Epithelial cell of proximal tubule (primary cell): ENCODE data around the gene NSG2. TPM values are rescaled to one million over a fixed set of nuclear protein-coding genes. Genes with fewer than 3 reads are reported as not detected.

ENCODE experiments used
- DNase-seq: peaks from one replicate; pipeline ENCODE4 v3.0.0-alpha.2; 2011; ENCODE audit warnings: low read depth
- H3K4me3 ChIP-seq: 2 replicates; pipeline ENCODE4 v1.5.1; 2011; ENCODE audit warnings: low read depth, mild to moderate bottlenecking, low read length
- total RNA-seq: library from RNA; depleted of rRNA; stranded (reverse); fragments of >200 nt; gene quantifications from 2 replicates; pipeline ENCODE4 v1.2.3, GENCODE V29; 2015
- TF ChIP-seq, protein P1 (sequence below): conservative IDR thresholded peaks from 2 replicates; pipeline ENCODE4 v1.5.1; 2012; ENCODE audit warnings: low read depth, mild to moderate bottlenecking, low read length

NSG2 gene
- total RNA-seq, 1 donor from 2014 or later, result not detected

DNA sequence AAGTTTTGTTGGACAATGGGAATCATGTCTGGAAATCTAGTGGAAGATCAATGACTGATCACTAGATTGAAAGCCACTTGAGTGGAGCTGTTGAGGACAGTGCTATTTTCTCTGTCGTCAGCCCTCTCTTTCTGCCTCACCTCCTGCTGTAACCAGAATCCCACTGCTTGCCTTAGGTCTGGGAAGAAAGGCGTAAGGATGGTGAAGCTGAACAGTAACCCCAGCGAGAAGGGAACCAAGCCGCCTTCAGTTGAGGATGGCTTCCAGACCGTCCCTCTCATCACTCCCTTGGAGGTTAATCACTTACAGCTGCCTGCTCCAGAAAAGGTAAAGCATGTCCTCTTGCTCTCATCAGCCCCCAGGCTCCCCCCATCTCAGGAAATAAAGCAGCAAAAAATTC is 1.1 kb downstream of the NSG2 start:
- no peak for DNase-seq
- TF ChIP-seq, protein P1, sequence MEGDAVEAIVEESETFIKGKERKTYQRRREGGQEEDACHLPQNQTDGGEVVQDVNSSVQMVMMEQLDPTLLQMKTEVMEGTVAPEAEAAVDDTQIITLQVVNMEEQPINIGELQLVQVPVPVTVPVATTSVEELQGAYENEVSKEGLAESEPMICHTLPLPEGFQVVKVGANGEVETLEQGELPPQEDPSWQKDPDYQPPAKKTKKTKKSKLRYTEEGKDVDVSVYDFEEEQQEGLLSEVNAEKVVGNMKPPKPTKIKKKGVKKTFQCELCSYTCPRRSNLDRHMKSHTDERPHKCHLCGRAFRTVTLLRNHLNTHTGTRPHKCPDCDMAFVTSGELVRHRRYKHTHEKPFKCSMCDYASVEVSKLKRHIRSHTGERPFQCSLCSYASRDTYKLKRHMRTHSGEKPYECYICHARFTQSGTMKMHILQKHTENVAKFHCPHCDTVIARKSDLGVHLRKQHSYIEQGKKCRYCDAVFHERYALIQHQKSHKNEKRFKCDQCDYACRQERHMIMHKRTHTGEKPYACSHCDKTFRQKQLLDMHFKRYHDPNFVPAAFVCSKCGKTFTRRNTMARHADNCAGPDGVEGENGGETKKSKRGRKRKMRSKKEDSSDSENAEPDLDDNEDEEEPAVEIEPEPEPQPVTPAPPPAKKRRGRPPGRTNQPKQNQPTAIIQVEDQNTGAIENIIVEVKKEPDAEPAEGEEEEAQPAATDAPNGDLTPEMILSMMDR, result no peak
- H3K4me3 ChIP-seq, result no peak overlapping the region

DNA sequence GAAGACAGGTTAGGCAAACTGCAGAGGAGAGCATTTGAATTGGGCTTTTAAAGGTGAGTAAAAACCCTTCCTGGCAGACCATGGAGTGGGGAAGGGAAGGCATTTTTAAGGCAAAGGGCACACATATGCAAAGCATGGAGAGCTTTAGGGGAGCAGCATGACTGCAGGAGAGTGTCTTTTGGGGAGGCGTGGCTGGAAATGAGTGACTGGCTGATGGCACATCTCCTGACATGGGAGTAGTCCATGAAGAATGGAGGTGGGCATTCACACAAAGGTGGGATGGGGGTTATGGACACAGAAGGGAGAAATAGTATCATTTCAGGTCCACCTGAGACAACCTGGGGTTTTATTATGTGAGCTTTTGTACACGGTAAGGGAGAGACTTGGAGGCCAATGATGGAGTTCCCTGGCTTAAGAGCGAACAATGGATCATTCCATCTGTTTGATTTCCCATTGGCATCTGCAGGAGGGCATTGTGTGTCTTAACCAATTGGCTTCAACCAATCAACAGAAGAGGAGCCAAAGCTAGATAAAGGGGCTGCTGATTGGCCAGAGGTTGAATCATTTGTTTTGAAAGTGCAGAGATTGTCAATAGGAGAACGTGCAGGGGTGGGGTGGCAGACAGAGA is 2.1 kb downstream of the NSG2 start:
- TF ChIP-seq, protein P1, result no peak
- H3K4me3 ChIP-seq, result no peak overlapping the region
- no peak for DNase-seq

DNA sequence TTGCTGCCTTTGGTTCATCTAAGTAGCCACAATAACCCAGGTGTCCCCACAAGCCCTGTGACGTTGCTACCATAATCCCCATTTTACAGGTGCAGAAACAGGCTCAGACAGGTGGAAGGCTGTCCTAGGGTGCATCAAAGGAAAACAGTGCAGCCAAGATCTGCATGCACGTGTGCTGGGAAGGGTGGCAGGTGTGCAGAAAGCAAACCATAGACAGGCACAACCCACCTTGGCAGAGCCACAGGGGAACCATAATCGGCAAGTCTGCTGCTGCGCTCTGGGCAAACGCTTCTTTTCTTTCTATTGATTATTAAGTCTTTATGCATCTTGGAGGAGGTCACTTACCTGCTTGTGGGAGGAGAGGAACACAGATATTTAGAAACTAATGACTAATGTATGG is 7.1 kb downstream of the NSG2 start:
- TF ChIP-seq, protein P1, result no peak
- DNase-seq, result no peak
- no peak overlapping the region for H3K4me3 ChIP-seq

DNA sequence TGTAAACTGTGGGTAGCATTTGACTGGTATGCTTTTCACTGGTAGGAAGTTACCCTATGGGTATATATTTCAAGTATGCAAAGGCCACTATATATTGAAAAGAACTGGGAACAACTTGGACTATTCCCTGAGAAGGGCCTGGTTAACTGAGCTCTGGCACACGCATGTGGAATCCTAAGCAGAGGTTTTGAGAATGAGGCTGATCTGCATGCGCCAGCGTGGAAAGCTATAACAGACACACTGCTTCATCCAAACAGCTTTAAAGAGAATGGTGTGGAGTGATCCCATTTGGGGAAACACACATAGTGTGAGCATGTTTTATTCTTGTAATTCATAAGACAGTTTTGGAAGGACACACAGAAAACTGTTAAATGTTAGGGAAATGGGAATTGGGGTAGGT is 8.4 kb downstream of the NSG2 start:
- no peak overlapping the region for H3K4me3 ChIP-seq

DNA sequence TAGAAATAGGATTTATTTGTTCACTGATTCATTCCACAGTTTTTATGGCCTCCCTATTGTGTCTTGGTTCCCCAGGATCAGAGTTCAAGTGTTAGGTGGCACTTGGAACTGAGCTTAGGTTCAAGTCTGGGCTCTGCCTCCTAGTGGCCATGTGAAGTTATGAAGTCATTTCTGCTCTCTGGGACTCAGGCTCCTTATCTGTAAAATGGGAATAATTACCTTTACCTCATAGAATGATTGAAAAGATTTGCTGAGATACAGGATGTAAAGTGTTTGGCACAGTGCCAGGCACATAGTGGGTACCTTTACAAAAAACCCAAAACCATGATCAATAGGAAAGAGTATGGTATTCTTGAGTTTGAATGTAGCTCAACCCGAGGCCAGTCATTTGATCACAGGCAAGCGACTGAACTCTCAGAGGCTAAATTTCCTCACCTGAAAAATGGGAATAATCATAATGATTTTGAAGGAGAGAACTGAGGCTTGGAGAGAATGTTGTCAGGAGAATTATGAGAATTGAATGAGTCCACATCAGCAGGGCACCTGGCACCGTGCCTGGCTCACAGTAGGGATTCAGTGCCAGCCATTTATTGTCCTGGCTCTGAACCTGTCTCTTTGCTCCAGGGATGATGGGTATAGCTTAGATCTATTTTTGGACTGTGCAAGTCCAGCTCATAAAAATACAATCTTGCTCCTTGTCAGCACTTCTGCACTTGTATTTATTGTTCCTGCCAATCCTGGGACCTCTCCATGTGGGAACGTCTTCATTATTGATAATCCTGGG is 10.8 kb downstream of the NSG2 start:
- no peak overlapping the region for H3K4me3 ChIP-seq
- TF ChIP-seq, protein P1, result no peak
- DNase-seq, result no peak

More for the DNA sequence above, 8.4 kb downstream of the NSG2 start:
- no peak for DNase-seq
- TF ChIP-seq, protein P1, result no peak

DNA sequence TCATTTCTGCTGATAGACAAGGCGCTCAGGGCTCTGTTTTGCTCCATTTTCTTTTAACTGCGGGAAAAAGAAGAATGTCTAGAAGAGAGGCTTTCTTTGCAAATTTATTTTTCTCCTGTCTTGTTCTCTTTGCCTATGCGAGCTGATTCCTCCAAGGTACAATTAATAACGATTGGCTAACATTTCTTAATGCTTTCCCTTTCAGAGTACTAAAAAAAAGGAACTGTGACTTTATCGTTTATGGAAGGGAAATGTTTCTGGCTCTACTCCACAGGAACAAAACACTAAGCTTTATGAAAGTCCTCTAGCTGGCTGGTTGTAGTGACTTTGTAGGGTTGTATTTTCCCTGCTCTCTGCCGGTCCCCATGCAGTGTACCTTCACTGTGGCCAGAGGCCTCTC is 11.7 kb downstream of the NSG2 start:
- DNase-seq, result no peak
- TF ChIP-seq, protein P1, result no peak

More for the DNA sequence above, 11.7 kb downstream of the NSG2 start:
- H3K4me3 ChIP-seq, result no peak overlapping the region
